ENCODE measurements around the gene DDX49. TPM values are rescaled to one million over a fixed set of nuclear protein-coding genes. Genes with fewer than 3 reads are reported as not detected.
"Not testable (repeated sequence)": the region's sequence is repeated elsewhere in the genome, so short reads cannot be mapped to it uniquely, and the experiment has no call there.

Gene DDX49
- total RNA-seq, 1 donor from 2014 or later, result 19.2 TPM

DNA sequence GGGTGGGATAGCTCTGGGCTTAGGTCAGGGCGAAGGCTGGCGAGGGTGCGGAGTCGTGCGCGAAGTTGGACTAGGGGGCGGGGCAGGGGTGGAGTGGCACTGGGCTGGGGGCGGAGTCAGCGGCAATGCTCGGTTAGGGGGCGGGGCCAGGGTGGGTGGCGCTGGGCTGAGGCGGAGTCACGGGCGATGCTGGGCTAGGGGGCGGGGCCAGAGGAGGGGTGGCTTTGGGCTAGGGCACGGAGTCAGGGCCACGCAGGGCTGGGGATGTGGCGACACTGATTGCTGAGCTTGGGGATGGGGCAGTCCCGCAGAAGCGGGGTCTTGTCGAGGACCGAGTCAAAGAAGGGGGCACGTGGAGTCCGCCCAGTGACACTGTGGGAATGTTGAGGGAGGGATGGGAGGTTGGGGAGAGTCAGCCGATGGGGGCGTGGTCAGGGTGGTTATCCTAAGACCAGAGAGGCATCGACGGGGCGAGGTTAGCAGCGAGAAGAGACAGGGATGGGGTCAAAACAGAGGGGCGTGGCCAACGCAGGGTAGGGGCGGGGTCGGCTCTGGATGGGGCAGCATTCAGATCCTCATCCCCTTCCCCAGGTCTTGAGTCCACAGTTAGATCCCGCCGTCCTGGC lies 12.8 kb downstream of the DDX49 start:
- intact Hi-C loops (cut with DNase I), result no loop called here
- DNase-seq (peak; percentile 87), ATAC-seq (ENCODE audit: poor library complexity) (peak; percentile 86)

DNA sequence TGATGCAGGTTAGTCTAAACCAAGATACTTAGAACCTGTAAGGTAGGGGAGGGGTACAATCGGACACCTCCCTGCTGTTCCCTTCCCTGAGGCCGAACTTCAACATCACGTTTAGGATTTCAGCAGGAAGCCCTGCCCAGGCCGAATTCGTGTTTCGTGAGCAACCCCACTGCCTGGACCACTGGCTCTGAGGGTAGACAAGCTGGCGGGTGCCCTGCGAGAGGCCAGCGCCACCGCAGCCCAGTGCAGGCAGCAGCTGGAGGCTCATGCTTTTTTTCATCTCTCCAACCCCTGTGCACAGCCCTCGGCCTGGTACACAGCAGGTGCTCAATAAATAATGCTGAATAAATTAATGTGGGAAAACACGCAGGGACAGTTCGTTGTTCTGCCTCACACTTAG lies 13.8 kb downstream of the DDX49 start:
- intact Hi-C loops (cut with DNase I), result no loop called here
- DNase-seq (no peak), ATAC-seq (ENCODE audit: poor library complexity) (no peak)

GRCh38 chr19:18939163-18939562 lies 19.6 kb downstream of the DDX49 start:
- intact Hi-C loops (cut with DNase I), result no loop called here
- DNase-seq (no peak), ATAC-seq (ENCODE audit: poor library complexity) (no peak)

- peak; percentile 57 for DNase-seq
These were observed 20.6 kb downstream of the DDX49 start for GRCh38 chr19:18939922-18940768.

DNA sequence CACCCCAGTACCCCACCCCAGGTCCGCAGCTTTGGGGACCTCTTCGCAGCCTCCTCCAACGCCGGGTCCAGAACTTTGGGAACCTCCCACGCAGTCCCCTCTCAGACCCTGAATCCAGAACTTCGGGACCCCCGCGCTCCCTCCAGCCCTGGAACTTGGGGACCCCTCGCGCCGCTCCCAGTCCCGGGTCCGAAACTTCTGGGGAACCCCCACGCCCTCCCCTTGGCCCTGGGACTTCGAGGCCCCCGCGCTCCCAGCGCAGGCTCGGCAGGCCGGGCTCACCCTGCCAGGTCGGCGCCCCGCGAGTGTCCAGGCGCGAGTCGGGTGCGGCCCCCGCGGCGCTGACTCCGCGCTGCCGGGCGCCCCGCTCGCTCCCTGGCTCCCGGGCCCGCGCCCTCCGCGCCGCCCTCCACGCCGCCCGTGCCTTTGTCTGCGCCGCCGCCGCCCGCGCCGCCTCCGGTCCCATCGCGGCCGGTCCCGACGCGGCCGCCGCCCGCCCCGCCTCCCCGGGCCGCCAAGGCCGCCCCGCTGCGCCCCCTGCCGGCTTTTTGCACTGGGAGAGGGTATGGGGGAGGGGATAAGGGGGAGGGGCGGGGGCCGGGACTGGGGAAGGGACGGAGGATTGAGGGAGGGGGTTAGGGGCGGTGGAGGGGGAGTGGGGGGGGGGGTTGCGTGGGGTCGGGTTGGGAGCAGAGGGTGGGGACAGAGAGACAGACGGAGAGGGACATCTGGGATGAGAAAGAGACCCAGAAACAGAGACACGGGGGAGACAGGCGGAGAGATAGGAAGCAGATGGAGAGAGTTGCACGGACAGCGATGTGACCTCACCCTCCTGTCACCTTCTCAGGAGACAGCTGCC lies 21.5 kb downstream of the DDX49 start, which contains the start of gene HOMER3:
Gene HOMER3 (minus strand): TSS at position 449 of the 859 bp plus-strand sequence. CDS start 2,235 bp downstream, outside the sequence.
- DNase-seq (peak; percentile 90), ATAC-seq (ENCODE audit: poor library complexity) (peak; percentile 93)
- intact Hi-C loops (cut with DNase I), result no loop called here

More at GRCh38 chr19:18939922-18940768, 20.6 kb downstream of the DDX49 start:
- intact Hi-C loops (cut with DNase I), result no loop called here
- peak; percentile 32 for ATAC-seq (ENCODE audit: poor library complexity)

- no peak for ATAC-seq (ENCODE audit: poor library complexity)
- intact Hi-C loops (cut with DNase I), result no loop called here
- DNase-seq, result no peak
These were observed 22.3 kb downstream of the DDX49 start for GRCh38 chr19:18941628-18942354.

GRCh38 chr19:18942692-18943091 lies 23.2 kb downstream of the DDX49 start:
- intact Hi-C loops (cut with DNase I), result no loop called here
- DNase-seq (no peak), ATAC-seq (ENCODE audit: poor library complexity) (no peak)

- no peak for DNase-seq
- intact Hi-C loops (cut with DNase I), result no loop called here
- ATAC-seq (ENCODE audit: poor library complexity), result no peak
These were observed 23.9 kb downstream of the DDX49 start for GRCh38 chr19:18943465-18943864.

GRCh38 chr19:18945297-18945696 lies 25.8 kb downstream of the DDX49 start:
- no peak for DNase-seq
- ATAC-seq (ENCODE audit: poor library complexity), result no peak
- intact Hi-C loops (cut with DNase I), result no loop called here

DNA sequence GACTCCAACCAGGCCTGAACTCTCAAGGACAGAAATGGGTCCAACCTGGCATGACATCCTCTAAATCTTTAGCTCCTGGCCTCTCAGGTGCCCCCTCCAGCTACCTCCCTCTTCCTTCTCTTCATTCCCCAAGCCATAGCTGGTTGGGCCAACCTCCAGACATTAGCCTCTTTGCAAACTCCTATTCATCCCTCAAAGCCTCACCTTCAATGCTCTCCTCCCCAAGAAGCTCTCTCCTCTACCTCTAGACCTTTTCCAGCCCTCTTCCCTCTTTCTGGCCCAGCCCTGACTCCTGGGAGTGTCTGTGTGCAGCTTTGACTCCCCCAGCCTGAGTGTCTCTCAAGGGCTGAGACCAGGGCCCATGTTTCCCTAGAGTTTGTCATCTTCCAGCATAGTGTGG lies 26.8 kb downstream of the DDX49 start:
- ATAC-seq (ENCODE audit: poor library complexity) (no peak), DNase-seq (no peak)
- intact Hi-C loops (cut with DNase I), result no loop called here

DNA sequence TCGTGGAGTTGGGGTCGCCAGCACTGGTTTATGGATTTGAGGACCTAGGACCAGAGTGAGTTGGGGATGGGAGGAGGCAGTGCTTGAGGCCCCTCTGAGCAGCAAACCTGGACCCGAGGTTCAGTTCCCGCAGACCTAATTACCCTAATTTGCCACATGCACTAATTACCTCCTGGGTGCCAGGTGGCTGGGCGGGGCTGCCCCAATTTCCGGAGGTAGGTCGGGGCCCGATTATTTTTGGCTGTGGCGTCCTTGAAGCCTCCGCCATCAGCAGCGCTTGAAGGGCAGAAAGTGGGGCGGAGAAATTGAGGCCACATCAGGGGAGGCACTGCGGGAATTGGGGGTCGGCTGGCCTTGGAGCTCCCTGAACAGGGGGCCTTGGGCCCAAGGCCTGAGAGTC lies 27.4 kb downstream of the DDX49 start:
- intact Hi-C loops (cut with DNase I), result no loop called here
- no peak for DNase-seq

DNA sequence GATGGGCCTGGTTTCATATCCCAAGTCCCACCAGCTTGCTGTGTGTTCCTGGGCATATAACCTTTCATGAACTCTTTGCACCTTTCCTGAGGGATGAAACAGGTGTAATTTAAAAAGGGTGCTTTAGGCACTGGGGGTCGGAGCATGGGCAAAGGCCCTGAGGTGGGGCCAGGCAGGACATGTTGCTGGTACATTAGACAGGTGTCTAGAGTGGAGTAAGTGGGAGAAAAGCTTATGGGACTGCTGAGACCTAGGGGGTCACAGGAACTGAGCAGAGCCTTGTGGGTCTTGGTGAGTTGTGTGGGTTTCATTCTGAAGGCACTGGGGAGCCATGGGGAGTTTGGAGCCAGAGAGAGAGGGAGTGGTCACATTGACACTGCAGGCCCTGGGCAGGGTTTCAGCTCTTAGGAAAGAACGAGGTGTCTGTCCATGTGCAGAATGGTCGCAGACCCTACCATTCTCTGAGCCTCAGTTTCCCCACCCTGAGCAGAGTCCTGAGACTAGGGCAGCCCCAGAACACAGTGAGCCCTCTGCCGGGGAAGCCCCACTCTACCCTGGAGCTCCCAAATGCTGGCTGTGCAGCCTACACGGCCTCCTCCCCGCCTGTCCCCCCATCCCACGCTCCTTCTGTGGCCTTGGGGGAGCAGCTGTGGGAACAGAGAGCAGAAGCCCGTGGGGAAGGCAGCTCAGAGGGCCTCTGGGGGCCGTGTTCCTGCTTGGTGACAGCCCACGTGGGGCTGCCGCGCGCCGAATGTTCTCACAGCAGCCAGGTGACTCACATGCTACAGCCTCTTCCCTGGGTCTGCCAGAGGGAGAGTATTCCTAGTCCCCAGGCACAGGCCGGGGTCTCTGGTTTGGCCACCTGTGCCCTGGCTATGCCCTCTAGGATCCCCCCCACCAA lies 28.8 kb downstream of the DDX49 start:
- ATAC-seq (ENCODE audit: poor library complexity), result no peak
- intact Hi-C loops (cut with DNase I), result no loop called here
- no peak for DNase-seq

More for the DNA sequence above, 27.4 kb downstream of the DDX49 start:
- no peak for ATAC-seq (ENCODE audit: poor library complexity)

GRCh38 chr19:18948976-18949356 lies 29.5 kb downstream of the DDX49 start:
- DNase-seq (no peak), ATAC-seq (ENCODE audit: poor library complexity) (no peak)
- intact Hi-C loops (cut with DNase I), result no loop called here

DNA sequence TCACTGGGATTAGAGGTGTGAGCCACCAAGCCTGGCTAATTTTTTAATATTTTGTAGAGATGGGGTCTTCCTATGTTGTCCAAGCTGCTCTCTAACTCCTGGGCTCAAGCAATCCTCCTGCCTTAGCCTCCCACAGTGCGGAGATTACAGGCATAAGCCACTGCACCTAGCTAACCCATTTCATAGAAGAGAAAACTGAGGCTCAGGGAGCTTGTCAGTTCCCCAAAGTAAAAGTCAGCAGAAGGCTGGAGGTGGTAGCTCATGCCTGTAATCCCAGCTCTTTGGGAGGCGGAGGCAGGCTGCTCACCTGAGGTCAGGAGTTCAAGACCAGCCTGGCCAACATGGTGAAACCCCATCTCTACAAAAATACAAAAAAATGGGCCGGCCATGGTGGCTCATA lies 30.3 kb downstream of the DDX49 start:
- intact Hi-C loops (cut with DNase I), result no loop called here
- DNase-seq (no peak), ATAC-seq (ENCODE audit: poor library complexity) (no peak)

DNA sequence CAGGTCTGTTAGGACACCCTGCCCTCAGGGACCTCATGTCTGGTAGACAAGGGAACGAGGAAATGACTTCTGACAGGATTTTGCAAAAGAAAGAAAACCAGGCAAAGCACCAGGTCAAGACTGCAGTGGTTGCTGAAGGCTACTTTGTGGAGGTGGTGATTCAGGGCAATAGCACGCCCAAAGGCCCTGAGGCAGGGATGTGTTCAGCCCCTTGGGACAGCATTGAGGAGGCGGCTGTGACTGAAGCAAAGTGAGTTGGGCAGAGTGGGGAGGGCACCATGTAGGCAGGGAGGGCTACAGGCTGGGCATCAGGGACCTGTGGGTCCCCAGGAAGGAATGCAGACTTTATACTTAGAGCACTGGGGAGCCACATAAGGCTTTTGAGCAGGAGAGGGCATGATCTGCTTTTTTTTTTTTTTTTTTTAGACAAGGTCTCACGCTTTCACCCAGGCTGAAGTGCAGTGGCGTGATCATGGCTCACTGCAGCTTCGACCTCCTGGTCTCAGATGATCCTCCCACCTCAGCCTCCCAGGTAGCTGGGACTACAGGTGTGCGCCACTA lies 32.3 kb downstream of the DDX49 start:
- intact Hi-C loops (cut with DNase I), result no loop called here
- DNase-seq (no peak), ATAC-seq (ENCODE audit: poor library complexity) (no peak)

DNA sequence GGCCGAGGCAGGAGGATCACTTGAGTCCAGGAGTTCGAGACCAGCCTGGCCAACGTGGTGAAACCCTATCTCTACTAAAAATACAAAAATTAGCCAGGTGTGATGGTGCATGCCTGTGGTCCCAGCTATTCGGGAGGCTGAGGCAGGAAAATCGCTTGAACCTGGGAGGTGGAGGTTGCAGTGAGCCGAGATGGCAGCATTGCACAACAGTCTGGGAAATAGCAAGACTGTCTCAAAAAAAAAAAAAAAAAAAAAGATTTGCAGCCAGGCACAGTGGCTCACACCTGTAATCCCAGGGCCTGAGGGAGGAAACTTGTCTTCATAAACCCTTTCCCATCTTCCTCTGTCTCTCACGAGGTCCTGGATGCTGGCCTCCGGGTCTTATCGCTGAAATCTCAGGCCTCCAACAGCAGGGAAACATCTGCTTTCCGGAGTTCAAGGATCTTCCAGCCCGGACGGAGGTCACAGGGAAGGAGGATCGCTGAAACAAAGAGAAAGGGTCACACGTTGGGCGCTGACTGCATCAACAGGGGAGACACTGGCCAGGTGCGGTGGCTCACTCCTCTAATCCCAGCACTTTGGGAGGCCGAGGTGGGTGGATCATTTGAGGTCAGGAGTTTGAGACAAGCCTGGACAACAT lies 33.0 kb downstream of the DDX49 start:
- intact Hi-C loops (cut with DNase I); ATAC-seq (ENCODE audit: poor library complexity); DNase-seq: not testable (repeated sequence)

- intact Hi-C loops (cut with DNase I), result no loop called here
- DNase-seq, result no peak
- no peak for ATAC-seq (ENCODE audit: poor library complexity)
These were observed 34.6 kb downstream of the DDX49 start for GRCh38 chr19:18954094-18954493.
